ENCODE results near the gene AMOTL1. TPM values are rescaled to one million over a fixed set of nuclear protein-coding genes. Genes with fewer than 3 reads are reported as not detected.

AMOTL1 gene
- total and polyA plus RNA-seq, 2 of the 8 experiments (the other 6 are each of a cell fraction or from before 2014, with no cell fraction given) = 9.0 to 27.6 TPM

- Histone ChIP-seq H3K23ac (ENCODE audit: insufficient read length) (no peak overlapping the region), H3K27ac (ENCODE audit: low read depth, low read length) (no peak overlapping the region), H3K27me3 (replicated peaks in 1 of 4; ENCODE audit: control insufficient read depth in 3 of 4, extremely low read depth in 1 of 4, insufficient read depth in 3 of 4, low read length in 3 of 4) (no peaks in the 10 kb centered on the region), H4K8ac (ENCODE audit: extremely low read depth, insufficient read depth, low read length) (no peak overlapping the region), H3K9ac (replicated peaks in 1 of 4; ENCODE audit: extremely low read depth in 1 of 4, low read depth in 3 of 4, low read length in 3 of 4) (no peak overlapping the region), H2BK20ac (ENCODE audit: low read length) (no peak overlapping the region), H3K4me1 (replicated peaks in 1 of 4; ENCODE audit: control insufficient read depth in 3 of 4, insufficient read depth in 4 of 4, low read length in 3 of 4) (peaks cover 0 to 4% (median 2%) of the 10 kb centered on the region in 4 experiments; a peak in 2 of 7 replicates), H4K20me1 (replicated peaks in 1 of 2; ENCODE audit: control insufficient read depth in 1 of 2, insufficient read depth in 2 of 2, low read length in 2 of 2) (peaks cover 2 to 10% of the 10 kb centered on the region in 2 experiments), H2AK5ac (ENCODE audit: low read depth, low read length) (no peak overlapping the region), H2BK5ac (ENCODE audit: low read depth, low read length) (no peak overlapping the region), H3K4me3 (ENCODE audit: extremely low read depth in 1 of 4, insufficient read depth in 2 of 4, low read depth in 3 of 4, low read length in 4 of 4) (no peak overlapping the region), H4K91ac (replicated peaks; ENCODE audit: insufficient read length, low read length) (no peak overlapping the region), H3K36me3 (ENCODE audit: control insufficient read depth in 2 of 4, insufficient read depth in 4 of 4, low read length in 3 of 4) (no peaks in the 10 kb centered on the region), H3K4ac (replicated peaks; ENCODE audit: insufficient read length, low read depth, low read length) (no peak overlapping the region), H3K79me1 (ENCODE audit: low read depth, low read length) (peaks cover 9% of the 10 kb centered on the region; the same call in 1 of the 2 replicates), H2BK12ac (ENCODE audit: low read depth, low read length) (0 out of 2 replicates have a peak overlapping the region, but pooled peaks have one; percentile 28), H2AFZ (ENCODE audit: low read length) (no peak overlapping the region), H3K56ac (replicated peaks; ENCODE audit: insufficient read length, low read depth, low read length) (no peak overlapping the region), H3K23me2 (ENCODE audit: low read depth, low read length) (no peaks in the 10 kb centered on the region), H4K5ac (ENCODE audit: insufficient read length, low read depth, low read length) (no peak overlapping the region), H3K18ac (ENCODE audit: extremely low read depth, low read length) (no peak overlapping the region), H3K79me2 (ENCODE audit: control insufficient read depth in 1 of 2, insufficient read depth in 2 of 2, low read length in 2 of 2) (peaks cover 0 to 82% of the 10 kb centered on the region in 2 experiments; a peak in 3 of 4 replicates), H2BK15ac (ENCODE audit: low read length) (no peak overlapping the region), H3K4me2 (ENCODE audit: insufficient read depth in 1 of 2, low read depth in 2 of 2, low read length in 2 of 2) (no peak overlapping the region), H2BK120ac (replicated peaks; ENCODE audit: low read depth, low read length) (no peak overlapping the region), H3K14ac (ENCODE audit: insufficient read length) (no peak overlapping the region), H3K9me3 (ENCODE audit: insufficient read depth in 2 of 2, low read depth in 1 of 2, low read length in 1 of 2) (no peaks in the 10 kb centered on the region)
- TF ChIP-seq BCL11A (IDR thresholded peaks at IDR 0.05; ENCODE audit: low read depth in 2 of 2, low read length in 2 of 2) (no peak), SUZ12 (IDR thresholded peaks at IDR 0.05; ENCODE audit: low read length) (no peak), CEBPB (IDR thresholded peaks at IDR 0.05; ENCODE audit: low read depth, low read length) (no peak), HDAC6 (IDR thresholded peaks at IDR 0.05; ENCODE audit: low read depth, low read length) (no peak), ASH2L (IDR thresholded peaks at IDR 0.05; ENCODE audit: low read length) (no peak), RBBP5 (IDR thresholded peaks at IDR 0.05; ENCODE audit: borderline replicate concordance, low read depth, low read length) (no peak)
- TF ChIP-seq, protein P1, sequence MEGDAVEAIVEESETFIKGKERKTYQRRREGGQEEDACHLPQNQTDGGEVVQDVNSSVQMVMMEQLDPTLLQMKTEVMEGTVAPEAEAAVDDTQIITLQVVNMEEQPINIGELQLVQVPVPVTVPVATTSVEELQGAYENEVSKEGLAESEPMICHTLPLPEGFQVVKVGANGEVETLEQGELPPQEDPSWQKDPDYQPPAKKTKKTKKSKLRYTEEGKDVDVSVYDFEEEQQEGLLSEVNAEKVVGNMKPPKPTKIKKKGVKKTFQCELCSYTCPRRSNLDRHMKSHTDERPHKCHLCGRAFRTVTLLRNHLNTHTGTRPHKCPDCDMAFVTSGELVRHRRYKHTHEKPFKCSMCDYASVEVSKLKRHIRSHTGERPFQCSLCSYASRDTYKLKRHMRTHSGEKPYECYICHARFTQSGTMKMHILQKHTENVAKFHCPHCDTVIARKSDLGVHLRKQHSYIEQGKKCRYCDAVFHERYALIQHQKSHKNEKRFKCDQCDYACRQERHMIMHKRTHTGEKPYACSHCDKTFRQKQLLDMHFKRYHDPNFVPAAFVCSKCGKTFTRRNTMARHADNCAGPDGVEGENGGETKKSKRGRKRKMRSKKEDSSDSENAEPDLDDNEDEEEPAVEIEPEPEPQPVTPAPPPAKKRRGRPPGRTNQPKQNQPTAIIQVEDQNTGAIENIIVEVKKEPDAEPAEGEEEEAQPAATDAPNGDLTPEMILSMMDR (IDR thresholded peaks at IDR 0.05; ENCODE audit: control extremely low read depth in 1 of 3, insufficient read depth in 1 of 3, low read depth in 1 of 3, low read length in 3 of 3) = no peak
- FAIRE-seq (no peak), DNase-seq (ENCODE audit: low read depth in 1 of 2, low spot score in 2 of 2) (no peak)
- CTCF ChIA-PET (ENCODE audit: partially characterized antibody) = interaction anchor here (0.6 to 7.0 kb wide), 4 partner anchors 21 to 835 kb away, joined by 3 to 44 read pairs (median 12); partner anchors contain the start of gene AMOTL1
- WGBS, 2 experiments (ENCODE audit: extremely low coverage in 1 of 2, insufficient coverage in 1 of 2, insufficient read length in 1 of 2, insufficient replicate concordance in 2 of 2, low coverage in 1 of 2, low lambda C conversion rate in 2 of 2, missing lambda C conversion rate in 1 of 2) = 99% methylated on average over 3 of the region's 3 CpGs; no CpG with 5 or more reads in 1 of the 2 experiments
- POLR2A ChIA-PET (ENCODE audit: partially characterized antibody) = no interaction called here
These were observed 22.0 kb downstream of the AMOTL1 start for GRCh38 chr11:94790197-94790596.
